Endothelial cell of umbilical vein (primary cell): Measurements from ENCODE around the gene IPO11. TPM values are rescaled to one million over a fixed set of nuclear protein-coding genes. Genes with fewer than 3 reads are reported as not detected.

Experiments
- BruUV-seq: library from RNA; stranded (reverse); fragments of 400-500 nt; replicated peaks from 2 replicates; lab custom pipeline; 2021; lab: Mats Ljungman, UMichigan
- CTCF ChIA-PET: fragments of 300-600, 350-600 bp; sonication (Branson Sonifier 250); formaldehyde crosslinking; loops from one replicate; lab custom pipeline; 2021; ENCODE audit warnings: antibody characterized with exemption, inconsistent platforms; lab: Charles Lee
- POLR2A ChIA-PET: fragments of 300-600, 350-600 bp; sonication (Branson Sonifier 250); formaldehyde crosslinking; loops from one replicate; lab custom pipeline; 2021; ENCODE audit warnings: antibody characterized with exemption, inconsistent platforms; lab: Charles Lee
- DNase-seq: peaks from one replicate; pipeline ENCODE4 v3.0.0-alpha.2; 2011; ENCODE audit warnings: low read depth, low spot score
- FAIRE-seq: peaks from 2 replicates; lab custom pipeline; 2011; peaks lifted over from hg19 to GRCh38; lab: Jason Lieb, UNC
- H2AFZ ChIP-seq: 2 replicates; pipeline ENCODE4 v1.6.0; 2012; ENCODE audit warnings: low read depth, low read length, control low read depth, inconsistent platforms
- H3K27ac ChIP-seq: 2 replicates; pipeline ENCODE4 v1.5.1; 2011; ENCODE audit warnings: low read depth, mild to moderate bottlenecking, control low read depth, low read length, moderate library complexity; ENCODE audit not compliant: insufficient read depth
- H3K27me3 ChIP-seq, 2 experiments: 2 replicates each; pipeline versions ENCODE4 v1.6.0 to v1.6.1; 2011; ENCODE audit warnings: low read length in 2 of 2, mixed read lengths in 1 of 2; ENCODE audit not compliant: control insufficient read depth in 2 of 2, insufficient read depth in 2 of 2
- H3K36me3 ChIP-seq, 2 experiments: 2 replicates in 1 of 2; 3 replicates in 1 of 2; pipeline ENCODE4 v1.5.1; 2011; ENCODE audit warnings: low read length in 2 of 2, mild to moderate bottlenecking in 1 of 2, moderate library complexity in 1 of 2; ENCODE audit not compliant: control insufficient read depth in 2 of 2, insufficient read depth in 2 of 2; ENCODE audit errors: extremely low read depth in 1 of 2
- H3K4me1 ChIP-seq: 3 replicates; pipeline ENCODE4 v1.5.1; 2011; ENCODE audit warnings: mild to moderate bottlenecking, low read length; ENCODE audit not compliant: control insufficient read depth, insufficient read depth; ENCODE audit errors: extremely low read depth
- H3K4me2 ChIP-seq: 2 replicates; pipeline ENCODE4 v1.6.1; 2011; ENCODE audit warnings: low read length, control low read depth, mixed read lengths; ENCODE audit not compliant: insufficient read depth
- H3K4me3 ChIP-seq, 3 experiments: fragments of 200-600 bp in 1 of 3; sonication (generic), shearing (Covaris generic) in 1 of 3; replicated peaks in 1 of 3; 2 replicates each; pipeline ENCODE4 v1.5.1; 2011 to 2016; ENCODE audit warnings: control low read depth in 3 of 3, low read length in 3 of 3, mild to moderate bottlenecking in 2 of 3, inconsistent platforms in 1 of 3, low read depth in 1 of 3, moderate library complexity in 1 of 3; ENCODE audit not compliant: insufficient read depth in 1 of 3
- H3K79me2 ChIP-seq: 2 replicates; pipeline ENCODE4 v1.6.0; 2012; ENCODE audit warnings: low read length, inconsistent platforms; ENCODE audit not compliant: control insufficient read depth, insufficient read depth
- H3K9ac ChIP-seq: replicated peaks from 2 replicates; pipeline ENCODE3; 2011; ENCODE audit warnings: low read length, control low read depth; ENCODE audit not compliant: insufficient read depth; ENCODE audit errors: extremely low read depth
- H3K9me1 ChIP-seq: replicated peaks from 3 replicates; pipeline ENCODE4 v1.6.0; 2011; ENCODE audit warnings: mild to moderate bottlenecking, low read length; ENCODE audit not compliant: control insufficient read depth, insufficient read depth; ENCODE audit errors: extremely low read depth
- H3K9me3 ChIP-seq: replicated peaks from 2 replicates; pipeline ENCODE4 v1.5.1; 2012; ENCODE audit warnings: low read length, inconsistent platforms; ENCODE audit not compliant: control insufficient read depth, insufficient read depth
- H4K20me1 ChIP-seq: replicated peaks from 2 replicates; pipeline ENCODE3; 2011; ENCODE audit warnings: mild to moderate bottlenecking, low read length; ENCODE audit not compliant: control insufficient read depth, insufficient read depth; ENCODE audit errors: extremely low read depth
- EZH2 ChIP-seq: IDR thresholded peaks from 2 replicates; pipeline ENCODE4 v1.6.1; 2012; ENCODE audit warnings: borderline replicate concordance, low read depth, mild to moderate bottlenecking, moderate library complexity, low read length, inconsistent platforms; ENCODE audit not compliant: severe bottlenecking
- GATA2 ChIP-seq: IDR thresholded peaks from 2 replicates; pipeline ENCODE4 v1.7.0; 2011; ENCODE audit warnings: low read depth, mild to moderate bottlenecking, moderate library complexity, mixed read lengths, low read length; ENCODE audit not compliant: insufficient read length, insufficient read depth
- JUN ChIP-seq: IDR thresholded peaks from 2 replicates; pipeline ENCODE4 v1.6.1; 2011; ENCODE audit warnings: borderline replicate concordance, low read depth; ENCODE audit not compliant: insufficient read length, insufficient read depth
- POLR2A ChIP-seq: IDR thresholded peaks from 2 replicates; pipeline ENCODE4 v1.6.1; 2012; ENCODE audit warnings: low read depth, mild to moderate bottlenecking, control low read depth, low read length
- POLR2AphosphoS5 ChIP-seq: IDR thresholded peaks from 2 replicates; pipeline ENCODE4 v1.6.1; 2012; ENCODE audit warnings: low read depth, mild to moderate bottlenecking, control low read depth, low read length, moderate library complexity; ENCODE audit not compliant: insufficient read depth
- dilution Hi-C: fragments of 300-500 bp; cut with MboI; formaldehyde crosslinking; loops from one replicate; pipeline ENCODE4 v1.15.0; 2019; ENCODE audit warnings: low sequenced_read_pairs; ENCODE audit not compliant: extremely low pct_ligation_motif_present
- intact Hi-C: fragments of 100-400 bp; cut with micrococcal nuclease; formaldehyde crosslinking; loops from one replicate; pipeline ENCODE4 v1.10.0; 2022
- polyA plus RNA-seq, 4 experiments: library from polyadenylated mRNA; depleted of rRNA in 3 of 4; stranded (reverse) in 3 of 4; unstranded in 1 of 4; fragments of >200 nt; gene quantifications; 2 replicates each; pipeline versions ENCODE4 v1.2.1 to v1.2.3, GENCODE V29; 2011 to 2012; ENCODE audit warnings: missing spikeins in 1 of 4
- total RNA-seq: library from RNA; stranded (reverse); gene quantifications from 2 replicates; pipeline ENCODE4 v1.2.3, GENCODE V29; 2021
- TF ChIP-seq, protein P1 (sequence below): IDR thresholded peaks from 2 replicates; pipeline ENCODE4 v1.6.1; 2011; ENCODE audit not compliant: insufficient read depth, insufficient read length
- TF ChIP-seq, protein P2 (sequence below), 2 donors: IDR thresholded peaks; 1 replicate in 1 of 2; 2 replicates in 1 of 2; pipeline ENCODE4 v1.5.1; 2011; ENCODE audit warnings: low read length in 2 of 2, mild to moderate bottlenecking in 2 of 2, moderate library complexity in 2 of 2, control low read depth in 1 of 2, inconsistent platforms in 1 of 2, low read depth in 1 of 2; ENCODE audit not compliant: insufficient read depth in 1 of 2; ENCODE audit errors: extremely low read depth in 1 of 2

The IPO11 gene
- total and polyA plus RNA-seq, 2 donors (not counting 3 experiments of a cell fraction or from before 2014, with no cell fraction given), result 38.5 to 80.9 TPM

DNA sequence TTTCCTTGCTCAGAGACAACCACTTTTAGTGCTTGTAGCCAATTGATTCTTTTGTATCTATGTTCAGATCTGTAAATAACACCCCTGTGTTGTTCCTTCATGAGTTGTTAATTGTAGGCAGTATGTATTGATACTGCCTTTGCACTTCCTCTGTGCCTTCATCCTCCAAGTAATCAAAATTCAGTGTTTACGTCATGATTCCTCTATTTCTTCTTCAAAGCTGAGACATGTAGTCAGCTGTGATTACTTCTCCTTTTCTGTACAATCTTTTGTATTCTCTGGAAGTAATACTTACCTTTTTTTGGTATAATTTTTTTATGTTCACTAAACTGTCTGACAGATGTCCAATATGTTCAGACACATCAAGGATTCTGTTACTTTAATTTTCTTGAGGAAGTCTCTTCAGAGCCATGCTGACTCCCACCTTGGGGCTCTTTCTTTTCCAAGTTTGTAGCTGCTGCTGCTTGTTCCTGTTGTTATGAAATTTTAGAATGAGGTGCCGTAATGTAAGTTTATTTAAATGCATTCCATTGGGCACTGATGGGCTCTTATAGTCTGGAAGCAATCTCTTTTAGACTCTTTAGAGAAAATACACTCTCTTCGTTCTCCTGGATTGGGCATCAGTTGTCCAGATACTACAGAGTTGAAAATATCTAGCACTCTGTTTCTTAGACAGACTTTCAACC is 135.5 kb downstream of the IPO11 start:
- H3K79me2 ChIP-seq, result no peaks in the 10 kb centered on the region
- no TSS peak for BruUV-seq
- TF ChIP-seq POLR2AphosphoS5, result no peak
- no peak for TF ChIP-seq GATA2
- TF ChIP-seq POLR2A, result no peak
- TF ChIP-seq JUN, result no peak
- TF ChIP-seq, protein P1, sequence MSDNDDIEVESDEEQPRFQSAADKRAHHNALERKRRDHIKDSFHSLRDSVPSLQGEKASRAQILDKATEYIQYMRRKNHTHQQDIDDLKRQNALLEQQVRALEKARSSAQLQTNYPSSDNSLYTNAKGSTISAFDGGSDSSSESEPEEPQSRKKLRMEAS, result no peak
- dilution Hi-C loops, result no loop called here
- H3K36me3 ChIP-seq, result no peaks in the 10 kb centered on the region
- no peak overlapping the region for H2AFZ ChIP-seq
- no peak overlapping the region for H3K9ac ChIP-seq
- H3K4me3 ChIP-seq, result no peak overlapping the region
- H3K9me3 ChIP-seq, result no peaks in the 10 kb centered on the region
- H3K4me2 ChIP-seq, result no peak overlapping the region
- intact Hi-C loops, result no loop called here
- no peaks in the 10 kb centered on the region for H3K27me3 ChIP-seq
- CTCF ChIA-PET, result interaction anchor here (0.7 to 1.0 kb wide), 2 partner anchors 10 to 22 kb away, joined by 3 read pairs; no protein-coding TSS in a partner anchor
- POLR2A ChIA-PET, result no interaction called here
- no peaks in the 10 kb centered on the region for H4K20me1 ChIP-seq
- H3K9me1 ChIP-seq, result peaks cover 2% of the 10 kb centered on the region
- H3K27ac ChIP-seq, result no peak overlapping the region
- FAIRE-seq (no peak), DNase-seq (no peak)
- H3K4me1 ChIP-seq, result no peaks in the 10 kb centered on the region

DNA sequence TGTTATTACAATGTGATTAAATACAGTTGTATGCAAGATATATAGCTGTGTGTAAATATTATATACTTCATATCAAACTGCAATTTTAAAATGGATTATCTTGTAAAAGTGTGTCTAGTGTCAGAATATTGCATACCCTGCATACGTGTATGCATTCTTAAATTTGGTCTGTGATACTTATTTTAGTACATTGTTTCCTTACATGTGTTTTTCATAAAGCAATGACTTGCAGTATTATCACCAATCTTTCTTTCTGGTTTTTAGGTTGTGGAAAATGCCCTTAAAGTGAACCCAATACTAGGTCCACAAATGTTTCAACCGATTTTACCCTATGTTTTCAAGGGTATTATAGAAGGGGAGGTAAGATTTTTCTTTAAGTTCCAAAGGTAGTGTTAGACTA is 137.5 kb downstream of the IPO11 start:
- no peak overlapping the region for H2AFZ ChIP-seq
- H4K20me1 ChIP-seq, result no peaks in the 10 kb centered on the region
- dilution Hi-C loops, result no loop called here
- H3K4me3 ChIP-seq, result no peak overlapping the region
- no TSS peak for BruUV-seq
- H3K4me2 ChIP-seq, result no peak overlapping the region
- no peak overlapping the region for H3K27ac ChIP-seq
- H3K27me3 ChIP-seq, result no peaks in the 10 kb centered on the region
- ChIA-PET POLR2A (no interaction called here), CTCF (interaction anchor here (0.7 kb wide), 1 partner anchor 19 kb away, joined by 3 read pairs; no protein-coding TSS in a partner anchor)
- intact Hi-C loops, result no loop called here
- H3K79me2 ChIP-seq, result no peaks in the 10 kb centered on the region
- TF ChIP-seq POLR2A, result no peak
- TF ChIP-seq, protein P2, sequence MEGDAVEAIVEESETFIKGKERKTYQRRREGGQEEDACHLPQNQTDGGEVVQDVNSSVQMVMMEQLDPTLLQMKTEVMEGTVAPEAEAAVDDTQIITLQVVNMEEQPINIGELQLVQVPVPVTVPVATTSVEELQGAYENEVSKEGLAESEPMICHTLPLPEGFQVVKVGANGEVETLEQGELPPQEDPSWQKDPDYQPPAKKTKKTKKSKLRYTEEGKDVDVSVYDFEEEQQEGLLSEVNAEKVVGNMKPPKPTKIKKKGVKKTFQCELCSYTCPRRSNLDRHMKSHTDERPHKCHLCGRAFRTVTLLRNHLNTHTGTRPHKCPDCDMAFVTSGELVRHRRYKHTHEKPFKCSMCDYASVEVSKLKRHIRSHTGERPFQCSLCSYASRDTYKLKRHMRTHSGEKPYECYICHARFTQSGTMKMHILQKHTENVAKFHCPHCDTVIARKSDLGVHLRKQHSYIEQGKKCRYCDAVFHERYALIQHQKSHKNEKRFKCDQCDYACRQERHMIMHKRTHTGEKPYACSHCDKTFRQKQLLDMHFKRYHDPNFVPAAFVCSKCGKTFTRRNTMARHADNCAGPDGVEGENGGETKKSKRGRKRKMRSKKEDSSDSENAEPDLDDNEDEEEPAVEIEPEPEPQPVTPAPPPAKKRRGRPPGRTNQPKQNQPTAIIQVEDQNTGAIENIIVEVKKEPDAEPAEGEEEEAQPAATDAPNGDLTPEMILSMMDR (IDR thresholded peaks at IDR 0.05; ENCODE audit: extremely low read depth in 1 of 2, insufficient read depth in 1 of 2, low read depth in 1 of 2, low read length in 2 of 2), result no peak
- no peak for TF ChIP-seq EZH2
- no peak for TF ChIP-seq GATA2
- FAIRE-seq (no peak), DNase-seq (no peak)
- no peaks in the 10 kb centered on the region for H3K9me3 ChIP-seq
- peaks cover 2% of the 10 kb centered on the region for H3K9me1 ChIP-seq
- H3K4me1 ChIP-seq, result no peaks in the 10 kb centered on the region
- H3K36me3 ChIP-seq, result no peaks in the 10 kb centered on the region
- no peak overlapping the region for H3K9ac ChIP-seq
